ENCODE results near the gene SLF2. TPM values are rescaled to one million over a fixed set of nuclear protein-coding genes. Genes with fewer than 3 reads are reported as not detected.

SLF2 gene
- total RNA-seq, 3 donors from 2014 or later (not counting 1 experiment from before 2014, with no cell fraction given) = 24.2 to 35.4 (median 30.9) TPM

DNA sequence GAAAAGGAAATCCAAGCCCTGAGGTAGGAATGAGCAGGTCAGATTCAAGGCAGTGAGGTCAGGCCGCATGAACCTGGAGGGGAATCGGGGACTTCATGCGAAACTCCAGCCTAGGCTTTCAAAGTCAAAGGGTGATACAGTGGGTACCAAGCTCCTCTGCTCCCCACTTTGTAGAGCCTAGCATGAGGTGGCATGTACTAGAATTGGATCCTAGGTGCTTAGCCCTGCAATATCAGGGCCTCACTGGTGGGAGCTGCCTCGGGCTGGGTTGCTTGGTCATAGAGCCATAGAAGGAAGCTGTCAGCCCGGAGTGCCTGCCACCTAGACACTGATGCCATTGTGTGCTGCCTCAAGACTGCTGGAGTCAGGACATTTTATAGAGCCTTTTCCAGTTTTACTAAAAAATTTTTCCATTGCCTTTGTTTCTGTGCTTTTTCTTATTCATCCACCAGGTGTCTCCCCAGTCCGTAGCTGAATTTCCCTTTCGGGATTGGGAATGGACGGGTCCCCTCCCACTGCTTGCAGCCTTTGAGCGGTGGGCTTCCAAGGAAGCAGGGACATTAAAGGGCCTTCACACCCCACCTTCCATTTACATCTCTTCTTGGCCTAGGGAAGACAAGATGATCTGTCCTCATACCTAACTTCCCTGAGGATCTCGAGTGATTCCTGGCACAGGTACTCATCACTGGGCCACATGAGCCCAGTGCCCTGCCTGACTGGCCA lies 81.4 kb downstream of the SLF2 start:
- H3K27ac ChIP-seq (ENCODE audit: low read length) = no peak overlapping the region
- DNase-seq (no peak), ATAC-seq (no peak)
- H3K36me3 Mint-ChIP-seq = peaks cover 9% of the 10 kb centered on the region
- TF ChIP-seq, protein P1, sequence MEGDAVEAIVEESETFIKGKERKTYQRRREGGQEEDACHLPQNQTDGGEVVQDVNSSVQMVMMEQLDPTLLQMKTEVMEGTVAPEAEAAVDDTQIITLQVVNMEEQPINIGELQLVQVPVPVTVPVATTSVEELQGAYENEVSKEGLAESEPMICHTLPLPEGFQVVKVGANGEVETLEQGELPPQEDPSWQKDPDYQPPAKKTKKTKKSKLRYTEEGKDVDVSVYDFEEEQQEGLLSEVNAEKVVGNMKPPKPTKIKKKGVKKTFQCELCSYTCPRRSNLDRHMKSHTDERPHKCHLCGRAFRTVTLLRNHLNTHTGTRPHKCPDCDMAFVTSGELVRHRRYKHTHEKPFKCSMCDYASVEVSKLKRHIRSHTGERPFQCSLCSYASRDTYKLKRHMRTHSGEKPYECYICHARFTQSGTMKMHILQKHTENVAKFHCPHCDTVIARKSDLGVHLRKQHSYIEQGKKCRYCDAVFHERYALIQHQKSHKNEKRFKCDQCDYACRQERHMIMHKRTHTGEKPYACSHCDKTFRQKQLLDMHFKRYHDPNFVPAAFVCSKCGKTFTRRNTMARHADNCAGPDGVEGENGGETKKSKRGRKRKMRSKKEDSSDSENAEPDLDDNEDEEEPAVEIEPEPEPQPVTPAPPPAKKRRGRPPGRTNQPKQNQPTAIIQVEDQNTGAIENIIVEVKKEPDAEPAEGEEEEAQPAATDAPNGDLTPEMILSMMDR (IDR thresholded peaks at IDR 0.05) = no peak
- H3K4me1 Mint-ChIP-seq = peaks cover 7 to 23% of the 10 kb centered on the region in 2 donors
- H3K4me1 ChIP-seq (ENCODE audit: control insufficient read depth, insufficient read depth, low read length) = peaks cover 24% of the 10 kb centered on the region
- peaks cover 18% of the 10 kb centered on the region for H3K36me3 ChIP-seq (ENCODE audit: control insufficient read depth, insufficient read depth, low read length)
- H3K9me3 Mint-ChIP-seq = no peaks in the 10 kb centered on the region
- intact Hi-C loops (cut with micrococcal nuclease) = no loop called here
- no peaks in the 10 kb centered on the region for H3K27me3 Mint-ChIP-seq (ENCODE audit: low read depth in 2 of 2)
- H3K27me3 ChIP-seq (ENCODE audit: control insufficient read depth, insufficient read depth, low read length) = no peaks in the 10 kb centered on the region
- WGBS (ENCODE audit: insufficient coverage) = 90% methylated on average over 10 of the region's 10 CpGs
- peak overlapping the region; percentile 5 to 31 for H3K27ac Mint-ChIP-seq
- H3K4me3 ChIP-seq (ENCODE audit: low read length) = no peak overlapping the region
- no peak overlapping the region for H3K4me3 Mint-ChIP-seq
- H3K9me3 ChIP-seq (ENCODE audit: control insufficient read depth, insufficient read depth, low read length) = no peaks in the 10 kb centered on the region

GRCh38 chr10:100995181-100995580 lies 82.4 kb downstream of the SLF2 start:
- no peaks in the 10 kb centered on the region for H3K9me3 Mint-ChIP-seq
- Histone ChIP-seq H3K36me3 (ENCODE audit: control insufficient read depth, insufficient read depth, low read length) (peaks cover 13% of the 10 kb centered on the region), H3K27me3 (ENCODE audit: control insufficient read depth, insufficient read depth, low read length) (no peaks in the 10 kb centered on the region), H3K4me3 (ENCODE audit: low read length) (no peak overlapping the region), H3K4me1 (ENCODE audit: control insufficient read depth, insufficient read depth, low read length) (peaks cover 29% of the 10 kb centered on the region), H3K9me3 (ENCODE audit: control insufficient read depth, insufficient read depth, low read length) (no peaks in the 10 kb centered on the region), H3K27ac (ENCODE audit: low read length) (no peak overlapping the region)
- intact Hi-C loops (cut with micrococcal nuclease) = loop anchor here (5.0 kb wide), 1 partner anchor 37 kb away; the partner anchor contains the start of genes PDZD7 and SFXN3
- H3K27ac Mint-ChIP-seq = peak overlapping the region in 1 of 2 donors; percentile 58
- no peak for DNase-seq
- peak overlapping the region; percentile 42 for H3K4me3 Mint-ChIP-seq
- H3K27me3 Mint-ChIP-seq (ENCODE audit: low read depth in 2 of 2) = no peaks in the 10 kb centered on the region
- ATAC-seq = no peak
- peaks cover 9% of the 10 kb centered on the region for H3K36me3 Mint-ChIP-seq
- TF ChIP-seq, protein P1 (IDR thresholded peaks at IDR 0.05) = no peak
- 88% methylated on average over 6 of the region's 6 CpGs for WGBS (ENCODE audit: insufficient coverage)
- H3K4me1 Mint-ChIP-seq = peaks cover 7 to 23% of the 10 kb centered on the region in 2 donors

DNA sequence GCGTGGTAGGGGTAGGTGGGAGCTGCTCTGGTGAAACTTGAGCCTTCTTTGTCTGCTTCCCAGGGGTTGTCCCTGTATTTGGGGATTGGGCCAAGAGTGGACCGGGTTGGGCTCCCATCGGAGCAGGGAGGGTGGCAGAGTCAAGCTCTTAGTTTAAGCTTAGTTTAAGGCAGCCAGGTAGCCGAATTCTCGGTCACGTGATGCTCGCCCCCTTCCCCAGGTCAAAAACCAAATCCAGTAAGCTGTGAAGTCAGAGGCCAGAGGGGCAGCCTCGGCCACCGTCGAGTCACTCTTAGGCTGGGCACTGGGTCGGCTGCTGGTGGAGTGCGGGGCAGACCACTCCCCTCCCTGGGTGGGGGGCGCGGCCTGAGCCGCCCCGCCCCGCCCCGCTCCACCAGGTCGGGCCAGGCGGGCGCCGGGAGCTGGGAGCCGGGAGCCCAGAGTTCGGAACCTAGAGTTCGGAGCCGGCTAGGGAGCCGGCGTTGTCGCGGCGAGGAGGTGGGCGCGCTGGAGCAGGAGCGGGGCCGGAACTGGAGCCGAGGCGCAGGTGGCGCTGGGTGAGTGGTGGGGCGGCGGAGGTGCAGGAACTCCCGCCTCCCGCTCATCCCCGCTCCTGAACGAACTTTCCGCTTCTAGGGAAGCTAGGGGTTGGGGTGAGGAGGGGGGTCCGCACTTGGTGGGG lies 84.1 kb downstream of the SLF2 start:
- Mint-ChIP-seq H3K27me3 (ENCODE audit: low read depth in 2 of 2) (peaks cover 0 to 4% of the 10 kb centered on the region in 2 donors), H3K27ac (peak overlapping the region; percentile 58 to 85), H3K9me3 (no peaks in the 10 kb centered on the region), H3K4me1 (peaks cover 14 to 34% of the 10 kb centered on the region in 2 donors), H3K36me3 (no peaks in the 10 kb centered on the region), H3K4me3 (peak overlapping the region; percentile 89)
- DNase-seq = peak; percentile 24 to 66
- Histone ChIP-seq H3K4me1 (ENCODE audit: control insufficient read depth, insufficient read depth, low read length) (peaks cover 35% of the 10 kb centered on the region), H3K36me3 (ENCODE audit: control insufficient read depth, insufficient read depth, low read length) (no peaks in the 10 kb centered on the region), H3K9me3 (ENCODE audit: control insufficient read depth, insufficient read depth, low read length) (no peaks in the 10 kb centered on the region), H3K4me3 (ENCODE audit: low read length) (peak overlapping the region; percentile 83), H3K27ac (ENCODE audit: low read length) (peak overlapping the region; percentile 77), H3K27me3 (ENCODE audit: control insufficient read depth, insufficient read depth, low read length) (no peaks in the 10 kb centered on the region)
- intact Hi-C loops (cut with micrococcal nuclease) = loop anchor here (5.0 kb wide), 1 partner anchor 35 kb away; the partner anchor contains the start of genes PDZD7 and SFXN3
- ATAC-seq = peak in 2 of 3 donors; percentile 2 to 10
- TF ChIP-seq, protein P1 (IDR thresholded peaks at IDR 0.05) = no peak
- WGBS (ENCODE audit: insufficient coverage) = 3% methylated on average over 46 of the region's 46 CpGs
